HepG2 (cell line): Measurements from ENCODE around the gene PIP4K2C. TPM values are rescaled to one million over a fixed set of nuclear protein-coding genes. Genes with fewer than 3 reads are reported as not detected.
A peak's percentile ranks its signal among the peaks of the same experiment; 100 is the strongest.

ENCODE experiments used
- ATRX ChIP-seq: sonication (generic); formaldehyde crosslinking; IDR thresholded peaks from 2 replicates; pipeline ENCODE4 v1.4.0; 2020; ENCODE audit warnings: missing genetic modification reagents, borderline replicate concordance
- DPF2 ChIP-seq: sonication (generic); formaldehyde crosslinking; IDR thresholded peaks from 2 replicates; pipeline ENCODE4 v1.4.0; 2020; ENCODE audit warnings: mild to moderate bottlenecking, low read depth, missing genetic modification reagents, borderline replicate concordance
- GABPA ChIP-seq, 2 experiments: IDR thresholded peaks; 2 replicates each; pipeline ENCODE4 v1.6.1; 2011 to 2016; ENCODE audit warnings: low read depth in 2 of 2, low read length in 1 of 2, missing biosample characterization in 1 of 2, missing genetic modification characterization in 1 of 2
- GLI4 ChIP-seq: sonication (generic); formaldehyde crosslinking; IDR thresholded peaks from 2 replicates; pipeline ENCODE4 v1.5.1; 2020; ENCODE audit warnings: missing genetic modification reagents, mild to moderate bottlenecking, moderate library complexity, borderline replicate concordance
- HOXA7 ChIP-seq: sonication (generic); formaldehyde crosslinking; IDR thresholded peaks from 2 replicates; pipeline ENCODE4 v1.8.1; 2022; ENCODE audit warnings: mild to moderate bottlenecking, missing genetic modification reagents, moderate library complexity
- HOXD1 ChIP-seq: sonication (generic); formaldehyde crosslinking; IDR thresholded peaks from 2 replicates; pipeline ENCODE4 v1.5.0; 2020; ENCODE audit warnings: missing genetic modification reagents
- PRPF4 ChIP-seq: fragments of 200-400 bp; formaldehyde crosslinking; IDR thresholded peaks from 2 replicates; pipeline ENCODE4 v1.6.1; 2016; ENCODE audit warnings: low read length, low read depth; ENCODE audit not compliant: poor library complexity, severe bottlenecking
- RFXAP ChIP-seq: sonication (generic); formaldehyde crosslinking; IDR thresholded peaks from 2 replicates; pipeline ENCODE4 v1.4.0; 2020; ENCODE audit warnings: missing genetic modification reagents, borderline replicate concordance
- SMAD1 ChIP-seq: sonication (generic); formaldehyde crosslinking; IDR thresholded peaks from 2 replicates; pipeline ENCODE4 v1.4.0; 2020; ENCODE audit warnings: missing genetic modification reagents, low read depth, mild to moderate bottlenecking, borderline replicate concordance
- SMC3 ChIP-seq: IDR thresholded peaks from 2 replicates; pipeline ENCODE4 v1.6.1; 2011; ENCODE audit warnings: low read length, improper control_type of control experiment
- SYNCRIP ChIP-seq: fragments of 200-400 bp; formaldehyde crosslinking; IDR thresholded peaks from 2 replicates; pipeline ENCODE4 v1.6.1; 2018; ENCODE audit warnings: mild to moderate bottlenecking, low read depth, low read length; ENCODE audit not compliant: insufficient read depth
- ZFP1 ChIP-seq: IDR thresholded peaks from 2 replicates; pipeline ENCODE4 v1.6.1; 2016
- ZKSCAN8 ChIP-seq: IDR thresholded peaks from 2 replicates; pipeline ENCODE4 v1.6.1; 2016; ENCODE audit warnings: borderline replicate concordance, missing genetic modification reagents, missing compliant biosample characterization
- ZNF274 ChIP-seq: sonication (generic); formaldehyde crosslinking; IDR thresholded peaks from 2 replicates; pipeline ENCODE4 v1.5.1; 2020; ENCODE audit warnings: mild to moderate bottlenecking, missing genetic modification reagents
- ZNF34 ChIP-seq: sonication (generic); formaldehyde crosslinking; IDR thresholded peaks from 2 replicates; pipeline ENCODE4 v1.4.0; 2020; ENCODE audit warnings: mild to moderate bottlenecking, missing genetic modification reagents, borderline replicate concordance
- ZNF709 ChIP-seq: sonication (generic); formaldehyde crosslinking; IDR thresholded peaks from 2 replicates; pipeline ENCODE4 v1.5.0; 2020; ENCODE audit warnings: mild to moderate bottlenecking, missing genetic modification reagents
- polyA plus RNA-seq, 8 experiments: library from polyadenylated mRNA; depleted of rRNA in 3 of 8; stranded (reverse) in 7 of 8; unstranded in 1 of 8; fragments of >200 nt; fragmentation: Illumina TruSeq in 4 of 8; extraction: Trizol in 4 of 8; gene quantifications; 2 replicates each; pipeline versions ENCODE4 v1.2.1 to v1.2.3, GENCODE V29; 2011 to 2016; ENCODE audit warnings: low read depth in 4 of 8, missing spikeins in 1 of 8, mixed read lengths in 1 of 8; ENCODE audit not compliant: insufficient read depth in 1 of 8
- total RNA-seq, 5 experiments: library from RNA; depleted of rRNA; stranded (reverse); fragments of >200 nt; fragmentation: Illumina TruSeq; extraction: Trizol; gene quantifications; 2 replicates each; pipeline ENCODE4 v1.2.3, GENCODE V29; 2016; ENCODE audit warnings: low read depth in 1 of 5
- TF ChIP-seq, protein P1 (sequence below): IDR thresholded peaks from 2 replicates; pipeline ENCODE4 v1.6.1; 2016; ENCODE audit warnings: mild to moderate bottlenecking, missing biosample characterization, missing genetic modification reagents
- TF ChIP-seq, protein P2 (sequence below): sonication (generic); formaldehyde crosslinking; IDR thresholded peaks from 2 replicates; pipeline ENCODE4 v1.5.0; 2020; ENCODE audit warnings: mild to moderate bottlenecking, missing genetic modification reagents, moderate library complexity
- TF ChIP-seq, protein P3 (sequence below): sonication (generic); formaldehyde crosslinking; IDR thresholded peaks from 2 replicates; pipeline ENCODE4 v1.4.0; 2020; ENCODE audit warnings: missing genetic modification reagents
- TF ChIP-seq, protein P4 (sequence below): sonication (generic); formaldehyde crosslinking; conservative IDR thresholded peaks from 2 replicates; pipeline ENCODE4 v1.4.0; 2020; ENCODE audit warnings: missing genetic modification reagents

Gene PIP4K2C
- total and polyA plus RNA-seq, 2 of the 13 experiments (the other 11 are each of a cell fraction or from before 2014, with no cell fraction given), result 23.3 to 26.4 TPM

DNA sequence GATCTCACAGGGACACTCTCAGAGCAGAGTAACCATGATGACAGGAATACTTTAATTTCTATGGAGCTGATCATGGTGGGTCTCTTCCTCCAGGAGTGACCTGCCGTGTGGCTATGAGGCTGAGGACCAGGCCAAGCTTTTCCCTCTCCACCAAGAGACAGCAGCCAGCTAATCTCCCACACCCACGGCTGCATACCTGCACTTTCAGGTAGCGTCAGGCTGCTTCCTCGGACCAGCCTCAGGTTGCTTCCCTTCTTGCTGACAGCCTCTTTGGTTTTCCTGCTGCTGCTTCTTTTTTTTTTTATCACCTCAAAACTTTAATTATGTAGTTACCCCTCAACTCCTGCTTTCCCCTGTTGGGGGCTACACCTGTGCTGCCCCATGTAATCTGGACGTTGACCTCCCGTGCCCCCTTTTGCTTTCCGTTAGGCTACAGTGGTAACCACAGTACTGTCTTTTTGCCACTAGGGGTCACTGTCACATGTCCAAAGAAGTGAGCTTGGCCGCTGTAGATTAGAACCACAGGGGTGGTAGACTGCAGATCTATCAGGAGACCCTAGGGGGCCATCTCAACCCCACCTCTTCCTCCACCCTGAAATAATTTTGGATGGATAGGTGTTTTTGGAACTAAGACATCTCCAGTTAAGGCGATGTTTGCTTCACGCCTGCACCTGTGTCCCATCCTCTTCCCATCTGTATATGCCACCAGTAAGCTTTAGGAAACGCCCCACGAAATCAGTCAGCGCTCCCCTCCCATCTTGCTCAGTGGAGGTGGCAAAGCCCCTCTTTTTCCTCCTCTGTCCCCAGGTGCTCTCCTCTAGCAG lies 7.8 kb upstream of the PIP4K2C start (continued):
- TF ChIP-seq, protein P1, sequence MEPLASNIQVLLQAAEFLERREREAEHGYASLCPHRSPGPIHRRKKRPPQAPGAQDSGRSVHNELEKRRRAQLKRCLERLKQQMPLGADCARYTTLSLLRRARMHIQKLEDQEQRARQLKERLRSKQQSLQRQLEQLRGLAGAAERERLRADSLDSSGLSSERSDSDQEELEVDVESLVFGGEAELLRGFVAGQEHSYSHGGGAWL (CRISPR knock-in tag), result no peak
- TF ChIP-seq ZFP1 (no peak), ZNF34 (no peak), RFXAP (CRISPR knock-in tag) (no peak), ZKSCAN8 (CRISPR knock-in tag) (no peak), ATRX (CRISPR knock-in tag) (no peak), SMAD1 (peak; percentile 66; the same call in 1 of the 2 replicates), SYNCRIP (no peak), DPF2 (CRISPR knock-in tag) (no peak), PRPF4 (no peak), HOXD1 (CRISPR knock-in tag) (no peak), GLI4 (CRISPR knock-in tag) (no peak), ZNF274 (CRISPR knock-in tag) (0 out of 2 replicates have a peak, but pooled peaks have one; percentile 22), GABPA (IDR thresholded peaks at IDR 0.05; ENCODE audit: low read depth, low read length) (no peak), GABPA (CRISPR knock-in tag; IDR thresholded peaks at IDR 0.05; ENCODE audit: low read depth) (no peak), ZNF709 (CRISPR knock-in tag) (no peak), HOXA7 (CRISPR knock-in tag) (no peak), SMC3 (peak; percentile 92)
- TF ChIP-seq, protein P2, sequence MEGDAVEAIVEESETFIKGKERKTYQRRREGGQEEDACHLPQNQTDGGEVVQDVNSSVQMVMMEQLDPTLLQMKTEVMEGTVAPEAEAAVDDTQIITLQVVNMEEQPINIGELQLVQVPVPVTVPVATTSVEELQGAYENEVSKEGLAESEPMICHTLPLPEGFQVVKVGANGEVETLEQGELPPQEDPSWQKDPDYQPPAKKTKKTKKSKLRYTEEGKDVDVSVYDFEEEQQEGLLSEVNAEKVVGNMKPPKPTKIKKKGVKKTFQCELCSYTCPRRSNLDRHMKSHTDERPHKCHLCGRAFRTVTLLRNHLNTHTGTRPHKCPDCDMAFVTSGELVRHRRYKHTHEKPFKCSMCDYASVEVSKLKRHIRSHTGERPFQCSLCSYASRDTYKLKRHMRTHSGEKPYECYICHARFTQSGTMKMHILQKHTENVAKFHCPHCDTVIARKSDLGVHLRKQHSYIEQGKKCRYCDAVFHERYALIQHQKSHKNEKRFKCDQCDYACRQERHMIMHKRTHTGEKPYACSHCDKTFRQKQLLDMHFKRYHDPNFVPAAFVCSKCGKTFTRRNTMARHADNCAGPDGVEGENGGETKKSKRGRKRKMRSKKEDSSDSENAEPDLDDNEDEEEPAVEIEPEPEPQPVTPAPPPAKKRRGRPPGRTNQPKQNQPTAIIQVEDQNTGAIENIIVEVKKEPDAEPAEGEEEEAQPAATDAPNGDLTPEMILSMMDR (CRISPR knock-in tag), result peak; percentile 93
- TF ChIP-seq, protein P3, sequence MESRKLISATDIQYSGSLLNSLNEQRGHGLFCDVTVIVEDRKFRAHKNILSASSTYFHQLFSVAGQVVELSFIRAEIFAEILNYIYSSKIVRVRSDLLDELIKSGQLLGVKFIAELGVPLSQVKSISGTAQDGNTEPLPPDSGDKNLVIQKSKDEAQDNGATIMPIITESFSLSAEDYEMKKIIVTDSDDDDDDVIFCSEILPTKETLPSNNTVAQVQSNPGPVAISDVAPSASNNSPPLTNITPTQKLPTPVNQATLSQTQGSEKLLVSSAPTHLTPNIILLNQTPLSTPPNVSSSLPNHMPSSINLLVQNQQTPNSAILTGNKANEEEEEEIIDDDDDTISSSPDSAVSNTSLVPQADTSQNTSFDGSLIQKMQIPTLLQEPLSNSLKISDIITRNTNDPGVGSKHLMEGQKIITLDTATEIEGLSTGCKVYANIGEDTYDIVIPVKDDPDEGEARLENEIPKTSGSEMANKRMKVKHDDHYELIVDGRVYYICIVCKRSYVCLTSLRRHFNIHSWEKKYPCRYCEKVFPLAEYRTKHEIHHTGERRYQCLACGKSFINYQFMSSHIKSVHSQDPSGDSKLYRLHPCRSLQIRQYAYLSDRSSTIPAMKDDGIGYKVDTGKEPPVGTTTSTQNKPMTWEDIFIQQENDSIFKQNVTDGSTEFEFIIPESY, result peak; percentile 24; the same call in 1 of the 2 replicates
- TF ChIP-seq, protein P4, sequence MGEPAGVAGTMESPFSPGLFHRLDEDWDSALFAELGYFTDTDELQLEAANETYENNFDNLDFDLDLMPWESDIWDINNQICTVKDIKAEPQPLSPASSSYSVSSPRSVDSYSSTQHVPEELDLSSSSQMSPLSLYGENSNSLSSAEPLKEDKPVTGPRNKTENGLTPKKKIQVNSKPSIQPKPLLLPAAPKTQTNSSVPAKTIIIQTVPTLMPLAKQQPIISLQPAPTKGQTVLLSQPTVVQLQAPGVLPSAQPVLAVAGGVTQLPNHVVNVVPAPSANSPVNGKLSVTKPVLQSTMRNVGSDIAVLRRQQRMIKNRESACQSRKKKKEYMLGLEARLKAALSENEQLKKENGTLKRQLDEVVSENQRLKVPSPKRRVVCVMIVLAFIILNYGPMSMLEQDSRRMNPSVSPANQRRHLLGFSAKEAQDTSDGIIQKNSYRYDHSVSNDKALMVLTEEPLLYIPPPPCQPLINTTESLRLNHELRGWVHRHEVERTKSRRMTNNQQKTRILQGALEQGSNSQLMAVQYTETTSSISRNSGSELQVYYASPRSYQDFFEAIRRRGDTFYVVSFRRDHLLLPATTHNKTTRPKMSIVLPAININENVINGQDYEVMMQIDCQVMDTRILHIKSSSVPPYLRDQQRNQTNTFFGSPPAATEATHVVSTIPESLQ (CRISPR knock-in tag), result no peak
